ENCODE measurements around the gene GPC4.

Gene GPC4

DNA sequence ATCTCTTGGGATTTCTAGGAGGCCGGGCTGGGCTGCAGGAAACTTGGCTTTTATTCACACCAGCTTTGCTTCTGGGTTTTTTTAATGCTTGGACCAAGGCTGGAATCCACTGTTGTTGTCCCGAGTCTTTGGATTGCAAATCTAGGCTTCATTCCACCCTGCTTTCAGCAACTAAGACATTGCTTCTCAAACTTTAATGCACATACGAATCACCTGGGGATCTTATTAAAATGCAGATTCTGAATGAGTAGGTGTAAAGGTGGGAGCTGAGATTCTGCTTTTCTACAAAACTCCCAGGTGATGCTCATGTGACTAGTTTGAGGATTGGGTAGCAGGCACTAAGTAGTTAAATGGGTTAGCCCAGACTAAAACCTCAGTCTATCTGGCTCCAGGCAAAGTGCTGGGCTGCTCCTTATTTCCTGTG is 39.2 kb upstream of the GPC4 start:
- TF ChIP-seq OSR1 (CRISPR knock-in tag; IDR thresholded peaks at IDR 0.05) = no peak
- TF ChIP-seq ISL1 (CRISPR knock-in tag; IDR thresholded peaks at IDR 0.05) = no peak
- no peak for TF ChIP-seq TOX (CRISPR knock-in tag; IDR thresholded peaks at IDR 0.05; ENCODE audit: borderline replicate concordance)
- no peak for TF ChIP-seq TCF4 (CRISPR knock-in tag; IDR thresholded peaks at IDR 0.05; ENCODE audit: borderline replicate concordance)
- no peak for TF ChIP-seq GLIS3 (CRISPR knock-in tag; IDR thresholded peaks at IDR 0.05)
- no peak for TF ChIP-seq ZNF70 (CRISPR knock-in tag; IDR thresholded peaks at IDR 0.05)
- no peak for TF ChIP-seq PPARA (CRISPR knock-in tag; IDR thresholded peaks at IDR 0.05; ENCODE audit: borderline replicate concordance)
- no peak for TF ChIP-seq ARNTL (CRISPR knock-in tag; IDR thresholded peaks at IDR 0.05; ENCODE audit: borderline replicate concordance, low read depth)
- no peak for TF ChIP-seq ZNF565 (CRISPR knock-in tag; conservative IDR thresholded peaks at IDR 0.05; ENCODE audit: low read depth)
- no peak for TF ChIP-seq ZFP30 (CRISPR knock-in tag; IDR thresholded peaks at IDR 0.05)
- no peak for ATAC-seq

DNA sequence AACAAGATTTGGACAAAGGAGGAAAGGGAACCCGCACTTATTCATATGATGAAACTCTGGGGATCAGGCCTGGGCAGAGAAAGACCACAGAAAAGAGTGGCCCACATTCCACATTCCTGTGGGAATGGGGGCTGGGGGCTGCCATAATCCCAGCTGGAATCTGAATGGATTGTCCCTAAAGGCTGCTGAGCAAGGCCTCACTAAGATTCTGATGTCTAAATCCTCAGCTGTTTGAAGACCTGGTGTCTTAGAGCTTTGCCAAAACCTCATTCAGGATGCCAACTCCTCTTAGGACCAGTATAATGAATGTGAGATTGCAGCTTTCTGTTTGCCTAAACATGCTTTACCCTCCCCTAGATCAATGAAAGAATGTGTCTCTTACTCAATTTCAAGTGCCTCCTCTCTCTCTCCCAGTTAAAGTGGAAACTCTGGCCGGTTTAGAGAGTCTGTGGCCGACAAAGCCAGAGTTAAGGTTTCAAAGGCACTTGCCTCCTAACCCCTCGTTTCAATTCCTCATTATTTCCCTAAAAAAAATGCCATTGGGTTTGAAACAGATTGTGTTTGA is 33.3 kb upstream of the GPC4 start:
- no peak for ATAC-seq
- TF ChIP-seq, protein P1, sequence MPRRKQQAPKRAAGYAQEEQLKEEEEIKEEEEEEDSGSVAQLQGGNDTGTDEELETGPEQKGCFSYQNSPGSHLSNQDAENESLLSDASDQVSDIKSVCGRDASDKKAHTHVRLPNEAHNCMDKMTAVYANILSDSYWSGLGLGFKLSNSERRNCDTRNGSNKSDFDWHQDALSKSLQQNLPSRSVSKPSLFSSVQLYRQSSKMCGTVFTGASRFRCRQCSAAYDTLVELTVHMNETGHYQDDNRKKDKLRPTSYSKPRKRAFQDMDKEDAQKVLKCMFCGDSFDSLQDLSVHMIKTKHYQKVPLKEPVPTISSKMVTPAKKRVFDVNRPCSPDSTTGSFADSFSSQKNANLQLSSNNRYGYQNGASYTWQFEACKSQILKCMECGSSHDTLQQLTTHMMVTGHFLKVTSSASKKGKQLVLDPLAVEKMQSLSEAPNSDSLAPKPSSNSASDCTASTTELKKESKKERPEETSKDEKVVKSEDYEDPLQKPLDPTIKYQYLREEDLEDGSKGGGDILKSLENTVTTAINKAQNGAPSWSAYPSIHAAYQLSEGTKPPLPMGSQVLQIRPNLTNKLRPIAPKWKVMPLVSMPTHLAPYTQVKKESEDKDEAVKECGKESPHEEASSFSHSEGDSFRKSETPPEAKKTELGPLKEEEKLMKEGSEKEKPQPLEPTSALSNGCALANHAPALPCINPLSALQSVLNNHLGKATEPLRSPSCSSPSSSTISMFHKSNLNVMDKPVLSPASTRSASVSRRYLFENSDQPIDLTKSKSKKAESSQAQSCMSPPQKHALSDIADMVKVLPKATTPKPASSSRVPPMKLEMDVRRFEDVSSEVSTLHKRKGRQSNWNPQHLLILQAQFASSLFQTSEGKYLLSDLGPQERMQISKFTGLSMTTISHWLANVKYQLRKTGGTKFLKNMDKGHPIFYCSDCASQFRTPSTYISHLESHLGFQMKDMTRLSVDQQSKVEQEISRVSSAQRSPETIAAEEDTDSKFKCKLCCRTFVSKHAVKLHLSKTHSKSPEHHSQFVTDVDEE (CRISPR knock-in tag; IDR thresholded peaks at IDR 0.05) = no peak
- TF ChIP-seq GLIS3 (CRISPR knock-in tag; IDR thresholded peaks at IDR 0.05) (no peak), ARNTL (CRISPR knock-in tag; IDR thresholded peaks at IDR 0.05; ENCODE audit: borderline replicate concordance, low read depth) (no peak), CREB5 (CRISPR knock-in tag; IDR thresholded peaks at IDR 0.05; ENCODE audit: low read depth) (no peak), TCF4 (CRISPR knock-in tag; IDR thresholded peaks at IDR 0.05; ENCODE audit: borderline replicate concordance) (no peak), OSR1 (CRISPR knock-in tag; IDR thresholded peaks at IDR 0.05) (no peak), PATZ1 (CRISPR knock-in tag; IDR thresholded peaks at IDR 0.05; ENCODE audit: borderline replicate concordance) (no peak), ZNF565 (CRISPR knock-in tag; conservative IDR thresholded peaks at IDR 0.05; ENCODE audit: low read depth) (no peak), TOX (CRISPR knock-in tag; IDR thresholded peaks at IDR 0.05; ENCODE audit: borderline replicate concordance) (no peak), POU6F1 (CRISPR knock-in tag; IDR thresholded peaks at IDR 0.05; ENCODE audit: borderline replicate concordance, low read depth) (no peak), ZC3H10 (CRISPR knock-in tag; IDR thresholded peaks at IDR 0.05) (no peak), ZNF70 (CRISPR knock-in tag; IDR thresholded peaks at IDR 0.05) (no peak)
- TF ChIP-seq, protein P2, sequence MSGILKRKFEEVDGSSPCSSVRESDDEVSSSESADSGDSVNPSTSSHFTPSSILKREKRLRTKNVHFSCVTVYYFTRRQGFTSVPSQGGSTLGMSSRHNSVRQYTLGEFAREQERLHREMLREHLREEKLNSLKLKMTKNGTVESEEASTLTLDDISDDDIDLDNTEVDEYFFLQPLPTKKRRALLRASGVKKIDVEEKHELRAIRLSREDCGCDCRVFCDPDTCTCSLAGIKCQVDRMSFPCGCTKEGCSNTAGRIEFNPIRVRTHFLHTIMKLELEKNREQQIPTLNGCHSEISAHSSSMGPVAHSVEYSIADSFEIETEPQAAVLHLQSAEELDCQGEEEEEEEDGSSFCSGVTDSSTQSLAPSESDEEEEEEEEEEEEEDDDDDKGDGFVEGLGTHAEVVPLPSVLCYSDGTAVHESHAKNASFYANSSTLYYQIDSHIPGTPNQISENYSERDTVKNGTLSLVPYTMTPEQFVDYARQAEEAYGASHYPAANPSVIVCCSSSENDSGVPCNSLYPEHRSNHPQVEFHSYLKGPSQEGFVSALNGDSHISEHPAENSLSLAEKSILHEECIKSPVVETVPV (CRISPR knock-in tag; IDR thresholded peaks at IDR 0.05) = no peak

- no peak for ATAC-seq
- TF ChIP-seq CREB5 (CRISPR knock-in tag; IDR thresholded peaks at IDR 0.05; ENCODE audit: low read depth) (no peak), PPARA (CRISPR knock-in tag; IDR thresholded peaks at IDR 0.05; ENCODE audit: borderline replicate concordance) (no peak), ZFP30 (CRISPR knock-in tag; IDR thresholded peaks at IDR 0.05) (no peak), ZNF565 (CRISPR knock-in tag; conservative IDR thresholded peaks at IDR 0.05; ENCODE audit: low read depth) (no peak), ZNF8 (CRISPR knock-in tag; IDR thresholded peaks at IDR 0.05) (no peak), PATZ1 (CRISPR knock-in tag; IDR thresholded peaks at IDR 0.05; ENCODE audit: borderline replicate concordance) (no peak), TCF4 (CRISPR knock-in tag; IDR thresholded peaks at IDR 0.05; ENCODE audit: borderline replicate concordance) (no peak), RARB (CRISPR knock-in tag; IDR thresholded peaks at IDR 0.05) (no peak), BACH2 (CRISPR knock-in tag; IDR thresholded peaks at IDR 0.05; ENCODE audit: borderline replicate concordance) (no peak), ARNTL (CRISPR knock-in tag; IDR thresholded peaks at IDR 0.05; ENCODE audit: borderline replicate concordance, low read depth) (no peak), TOX (CRISPR knock-in tag; IDR thresholded peaks at IDR 0.05; ENCODE audit: borderline replicate concordance) (no peak)
- TF ChIP-seq, protein P2 (CRISPR knock-in tag; IDR thresholded peaks at IDR 0.05) = no peak
Measured at GRCh38 chrX:133444952-133445831, 29.9 kb upstream of the GPC4 start.
